Measurements from ENCODE around the gene RPL13.

The RPL13 gene

DNA sequence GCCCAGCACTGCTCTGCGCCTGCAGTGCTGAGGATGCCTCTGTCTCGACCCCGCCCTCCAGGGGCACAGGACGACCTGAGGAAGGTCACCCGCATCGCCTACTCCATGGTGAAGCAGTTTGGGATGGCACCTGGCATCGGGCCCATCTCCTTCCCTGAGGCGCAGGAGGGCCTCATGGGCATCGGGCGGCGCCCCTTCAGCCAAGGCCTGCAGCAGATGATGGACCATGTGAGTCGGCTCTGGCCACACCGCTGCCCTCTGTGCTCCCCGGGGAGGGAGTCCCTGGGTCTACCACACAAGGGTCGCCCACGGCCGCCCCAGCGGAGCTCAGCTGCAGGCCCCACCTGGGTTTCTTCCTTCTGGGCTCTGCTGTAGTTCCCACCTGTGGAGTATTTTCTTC lies 6.7 kb upstream of the RPL13 start:
- ATAC-seq, result no peak
- TF ChIP-seq ZNF565 (CRISPR knock-in tag; conservative IDR thresholded peaks at IDR 0.05; ENCODE audit: low read depth) (no peak), TOX (CRISPR knock-in tag; IDR thresholded peaks at IDR 0.05; ENCODE audit: borderline replicate concordance) (no peak), PPARA (CRISPR knock-in tag; IDR thresholded peaks at IDR 0.05; ENCODE audit: borderline replicate concordance) (no peak), ZC3H10 (CRISPR knock-in tag; IDR thresholded peaks at IDR 0.05) (no peak), ZFP30 (CRISPR knock-in tag; IDR thresholded peaks at IDR 0.05) (no peak), ISL1 (CRISPR knock-in tag; IDR thresholded peaks at IDR 0.05) (no peak), CSDC2 (CRISPR knock-in tag; IDR thresholded peaks at IDR 0.05) (no peak), SNAI2 (CRISPR knock-in tag; IDR thresholded peaks at IDR 0.05) (no peak), ZFP3 (CRISPR knock-in tag; IDR thresholded peaks at IDR 0.05) (no peak), ESRRG (CRISPR knock-in tag; IDR thresholded peaks at IDR 0.05) (no peak), GLIS3 (CRISPR knock-in tag; IDR thresholded peaks at IDR 0.05) (no peak)
- TF ChIP-seq, protein P1, sequence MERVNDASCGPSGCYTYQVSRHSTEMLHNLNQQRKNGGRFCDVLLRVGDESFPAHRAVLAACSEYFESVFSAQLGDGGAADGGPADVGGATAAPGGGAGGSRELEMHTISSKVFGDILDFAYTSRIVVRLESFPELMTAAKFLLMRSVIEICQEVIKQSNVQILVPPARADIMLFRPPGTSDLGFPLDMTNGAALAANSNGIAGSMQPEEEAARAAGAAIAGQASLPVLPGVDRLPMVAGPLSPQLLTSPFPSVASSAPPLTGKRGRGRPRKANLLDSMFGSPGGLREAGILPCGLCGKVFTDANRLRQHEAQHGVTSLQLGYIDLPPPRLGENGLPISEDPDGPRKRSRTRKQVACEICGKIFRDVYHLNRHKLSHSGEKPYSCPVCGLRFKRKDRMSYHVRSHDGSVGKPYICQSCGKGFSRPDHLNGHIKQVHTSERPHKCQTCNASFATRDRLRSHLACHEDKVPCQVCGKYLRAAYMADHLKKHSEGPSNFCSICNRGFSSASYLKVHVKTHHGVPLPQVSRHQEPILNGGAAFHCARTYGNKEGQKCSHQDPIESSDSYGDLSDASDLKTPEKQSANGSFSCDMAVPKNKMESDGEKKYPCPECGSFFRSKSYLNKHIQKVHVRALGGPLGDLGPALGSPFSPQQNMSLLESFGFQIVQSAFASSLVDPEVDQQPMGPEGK (CRISPR knock-in tag; IDR thresholded peaks at IDR 0.05; ENCODE audit: borderline replicate concordance), result no peak

DNA sequence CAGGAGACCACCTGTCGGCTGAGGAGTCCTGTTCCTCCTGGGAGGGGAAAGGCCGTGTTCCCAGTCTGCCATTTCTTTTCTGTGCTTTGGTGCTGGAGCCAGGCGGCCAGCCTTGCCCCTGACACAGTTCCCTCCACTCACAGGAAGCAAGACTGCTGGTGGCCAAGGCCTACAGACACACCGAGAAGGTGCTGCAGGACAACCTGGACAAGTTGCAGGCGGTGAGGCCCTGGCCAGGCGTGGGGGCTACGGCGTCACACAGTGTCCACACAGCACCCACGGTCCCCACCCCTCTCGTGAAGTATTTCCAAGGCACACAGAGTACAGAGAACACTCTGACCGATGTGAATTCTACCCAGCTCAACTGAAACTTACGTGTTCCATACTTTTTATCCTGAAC lies 6.1 kb upstream of the RPL13 start:
- ATAC-seq, result no peak
- no peak for TF ChIP-seq ARNTL (CRISPR knock-in tag; IDR thresholded peaks at IDR 0.05; ENCODE audit: borderline replicate concordance, low read depth)

DNA sequence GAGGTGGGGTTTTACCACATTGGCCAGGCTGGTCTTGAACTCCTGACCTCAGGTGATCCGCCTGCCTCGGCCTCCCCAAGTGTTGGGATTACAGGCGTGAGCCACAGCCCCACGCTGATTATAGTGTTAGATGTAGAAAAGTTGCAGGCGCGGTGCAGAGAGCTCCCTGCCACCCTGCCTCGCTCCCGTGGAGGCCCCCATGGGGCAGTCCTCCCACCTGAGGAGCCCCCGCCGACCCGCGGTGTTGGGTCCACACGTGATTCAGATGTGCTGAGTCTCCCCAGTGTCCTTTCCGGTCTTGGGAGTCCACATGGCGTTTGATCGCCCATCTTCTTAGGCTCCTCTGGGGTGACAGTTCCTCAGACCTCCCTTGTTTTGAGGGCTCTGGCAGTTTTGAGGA lies 5.2 kb upstream of the RPL13 start:
- no peak for ATAC-seq
- TF ChIP-seq RARB (CRISPR knock-in tag; IDR thresholded peaks at IDR 0.05) (no peak), ZNF70 (CRISPR knock-in tag; IDR thresholded peaks at IDR 0.05) (no peak), ZC3H10 (CRISPR knock-in tag; IDR thresholded peaks at IDR 0.05) (no peak), BACH2 (CRISPR knock-in tag; IDR thresholded peaks at IDR 0.05; ENCODE audit: borderline replicate concordance) (no peak), ISL1 (CRISPR knock-in tag; IDR thresholded peaks at IDR 0.05) (no peak), ZFP30 (CRISPR knock-in tag; IDR thresholded peaks at IDR 0.05) (no peak), TOX (CRISPR knock-in tag; IDR thresholded peaks at IDR 0.05; ENCODE audit: borderline replicate concordance) (no peak), CSDC2 (CRISPR knock-in tag; IDR thresholded peaks at IDR 0.05) (no peak), ZNF8 (CRISPR knock-in tag; IDR thresholded peaks at IDR 0.05) (no peak), OSR1 (CRISPR knock-in tag; IDR thresholded peaks at IDR 0.05) (no peak)
- TF ChIP-seq, protein P2, sequence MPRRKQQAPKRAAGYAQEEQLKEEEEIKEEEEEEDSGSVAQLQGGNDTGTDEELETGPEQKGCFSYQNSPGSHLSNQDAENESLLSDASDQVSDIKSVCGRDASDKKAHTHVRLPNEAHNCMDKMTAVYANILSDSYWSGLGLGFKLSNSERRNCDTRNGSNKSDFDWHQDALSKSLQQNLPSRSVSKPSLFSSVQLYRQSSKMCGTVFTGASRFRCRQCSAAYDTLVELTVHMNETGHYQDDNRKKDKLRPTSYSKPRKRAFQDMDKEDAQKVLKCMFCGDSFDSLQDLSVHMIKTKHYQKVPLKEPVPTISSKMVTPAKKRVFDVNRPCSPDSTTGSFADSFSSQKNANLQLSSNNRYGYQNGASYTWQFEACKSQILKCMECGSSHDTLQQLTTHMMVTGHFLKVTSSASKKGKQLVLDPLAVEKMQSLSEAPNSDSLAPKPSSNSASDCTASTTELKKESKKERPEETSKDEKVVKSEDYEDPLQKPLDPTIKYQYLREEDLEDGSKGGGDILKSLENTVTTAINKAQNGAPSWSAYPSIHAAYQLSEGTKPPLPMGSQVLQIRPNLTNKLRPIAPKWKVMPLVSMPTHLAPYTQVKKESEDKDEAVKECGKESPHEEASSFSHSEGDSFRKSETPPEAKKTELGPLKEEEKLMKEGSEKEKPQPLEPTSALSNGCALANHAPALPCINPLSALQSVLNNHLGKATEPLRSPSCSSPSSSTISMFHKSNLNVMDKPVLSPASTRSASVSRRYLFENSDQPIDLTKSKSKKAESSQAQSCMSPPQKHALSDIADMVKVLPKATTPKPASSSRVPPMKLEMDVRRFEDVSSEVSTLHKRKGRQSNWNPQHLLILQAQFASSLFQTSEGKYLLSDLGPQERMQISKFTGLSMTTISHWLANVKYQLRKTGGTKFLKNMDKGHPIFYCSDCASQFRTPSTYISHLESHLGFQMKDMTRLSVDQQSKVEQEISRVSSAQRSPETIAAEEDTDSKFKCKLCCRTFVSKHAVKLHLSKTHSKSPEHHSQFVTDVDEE (CRISPR knock-in tag; IDR thresholded peaks at IDR 0.05), result no peak
- TF ChIP-seq, protein P1 (CRISPR knock-in tag; IDR thresholded peaks at IDR 0.05; ENCODE audit: borderline replicate concordance), result no peak

DNA sequence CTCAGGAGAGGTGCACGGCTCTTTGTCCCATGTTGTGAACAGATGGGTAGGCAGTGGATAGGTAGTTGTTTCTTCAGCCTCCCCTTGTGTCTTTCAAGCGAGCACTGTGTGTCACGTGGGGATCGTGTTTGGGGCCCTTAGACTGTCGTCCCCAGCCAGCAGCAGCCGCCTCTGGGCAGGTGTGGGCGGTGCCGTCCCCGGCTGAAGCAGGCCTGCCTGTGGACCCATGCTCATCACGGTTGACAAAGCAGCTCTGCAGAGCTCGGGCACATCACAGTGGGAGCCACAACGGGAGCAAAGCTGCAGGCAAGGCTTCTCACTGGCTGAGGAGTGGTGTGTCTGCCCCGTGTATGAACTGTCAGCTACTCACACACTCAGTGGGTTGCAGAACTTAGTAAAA lies 4.7 kb upstream of the RPL13 start:
- TF ChIP-seq ARNTL (CRISPR knock-in tag; IDR thresholded peaks at IDR 0.05; ENCODE audit: borderline replicate concordance, low read depth) (no peak), ZFP3 (CRISPR knock-in tag; IDR thresholded peaks at IDR 0.05) (no peak), ZFP30 (CRISPR knock-in tag; IDR thresholded peaks at IDR 0.05) (no peak), SNAI2 (CRISPR knock-in tag; IDR thresholded peaks at IDR 0.05) (no peak), CSDC2 (CRISPR knock-in tag; IDR thresholded peaks at IDR 0.05) (no peak), TOX (CRISPR knock-in tag; IDR thresholded peaks at IDR 0.05; ENCODE audit: borderline replicate concordance) (no peak), ZC3H10 (CRISPR knock-in tag; IDR thresholded peaks at IDR 0.05) (no peak), PPARA (CRISPR knock-in tag; IDR thresholded peaks at IDR 0.05; ENCODE audit: borderline replicate concordance) (no peak), TCF4 (CRISPR knock-in tag; IDR thresholded peaks at IDR 0.05; ENCODE audit: borderline replicate concordance) (no peak)
- TF ChIP-seq, protein P1 (CRISPR knock-in tag; IDR thresholded peaks at IDR 0.05; ENCODE audit: borderline replicate concordance), result no peak
- TF ChIP-seq, protein P2 (CRISPR knock-in tag; IDR thresholded peaks at IDR 0.05), result no peak
- ATAC-seq, result no peak

Measured in SK-N-SH treated with all-trans-retinoic acid at 6 μM for 48 hours (cell line).